ENCODE results near the gene PCNT.
"Not testable (repeated sequence)": the region's sequence is repeated elsewhere in the genome, so short reads cannot be mapped to it uniquely, and the experiment has no call there.

The PCNT gene

DNA sequence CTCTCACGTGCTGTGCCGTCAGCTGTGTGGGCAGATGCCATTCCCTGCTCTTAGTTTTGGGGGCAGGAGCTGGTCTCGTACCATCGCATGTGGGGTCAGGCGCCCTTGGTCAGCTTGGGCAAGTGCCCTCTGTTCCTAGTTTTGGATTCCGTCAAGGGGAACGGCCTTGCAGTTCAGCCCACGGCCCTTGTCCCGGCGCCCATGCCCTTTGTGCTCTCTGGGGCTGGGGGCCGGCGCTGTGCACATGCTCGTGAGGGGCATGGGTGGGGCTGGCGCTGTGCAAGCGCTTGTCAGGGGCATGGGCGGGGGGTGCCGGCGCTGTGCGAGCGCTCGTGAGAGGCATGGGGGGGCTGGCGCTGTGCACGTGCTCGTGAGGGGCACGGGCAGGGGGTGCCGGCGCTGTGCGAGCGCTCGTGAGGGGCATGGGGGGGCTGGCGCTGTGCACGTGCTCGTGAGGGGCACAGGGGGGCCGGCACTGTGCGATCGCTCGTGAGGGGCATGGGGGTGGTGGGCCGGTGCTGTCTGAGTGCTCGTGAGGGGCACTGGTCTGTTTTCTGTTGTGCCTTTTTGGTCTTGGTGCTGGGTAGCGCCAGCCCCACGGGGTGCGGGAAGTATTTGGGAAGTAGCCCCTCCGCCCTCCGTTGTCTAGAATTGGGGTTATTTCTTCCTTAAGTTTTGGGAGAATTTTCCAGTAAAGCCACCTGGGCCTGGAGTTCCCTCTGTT, 105.2 kb downstream of the PCNT start:
- peaks cover 27% of the 10 kb centered on the region for H3K36me3 Mint-ChIP-seq (ENCODE audit: low read depth)
- H3K4me1 Mint-ChIP-seq: peaks cover 9% of the 10 kb centered on the region
- no peak overlapping the region for H3K27ac Mint-ChIP-seq
- no peaks in the 10 kb centered on the region for H3K9me3 Mint-ChIP-seq
- no peaks in the 10 kb centered on the region for H3K27me3 Mint-ChIP-seq (ENCODE audit: low read depth)
- H3K4me3 Mint-ChIP-seq: no peak overlapping the region
- TF ChIP-seq, protein P1, sequence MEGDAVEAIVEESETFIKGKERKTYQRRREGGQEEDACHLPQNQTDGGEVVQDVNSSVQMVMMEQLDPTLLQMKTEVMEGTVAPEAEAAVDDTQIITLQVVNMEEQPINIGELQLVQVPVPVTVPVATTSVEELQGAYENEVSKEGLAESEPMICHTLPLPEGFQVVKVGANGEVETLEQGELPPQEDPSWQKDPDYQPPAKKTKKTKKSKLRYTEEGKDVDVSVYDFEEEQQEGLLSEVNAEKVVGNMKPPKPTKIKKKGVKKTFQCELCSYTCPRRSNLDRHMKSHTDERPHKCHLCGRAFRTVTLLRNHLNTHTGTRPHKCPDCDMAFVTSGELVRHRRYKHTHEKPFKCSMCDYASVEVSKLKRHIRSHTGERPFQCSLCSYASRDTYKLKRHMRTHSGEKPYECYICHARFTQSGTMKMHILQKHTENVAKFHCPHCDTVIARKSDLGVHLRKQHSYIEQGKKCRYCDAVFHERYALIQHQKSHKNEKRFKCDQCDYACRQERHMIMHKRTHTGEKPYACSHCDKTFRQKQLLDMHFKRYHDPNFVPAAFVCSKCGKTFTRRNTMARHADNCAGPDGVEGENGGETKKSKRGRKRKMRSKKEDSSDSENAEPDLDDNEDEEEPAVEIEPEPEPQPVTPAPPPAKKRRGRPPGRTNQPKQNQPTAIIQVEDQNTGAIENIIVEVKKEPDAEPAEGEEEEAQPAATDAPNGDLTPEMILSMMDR (IDR thresholded peaks at IDR 0.05; ENCODE audit: unreplicated experiment in 3 of 3): no peak

GRCh38 chr21:46429754-46430681, 106.1 kb downstream of the PCNT start:
- H3K27ac Mint-ChIP-seq: no peak overlapping the region
- H3K4me3 Mint-ChIP-seq: no peak overlapping the region
- peaks cover 29% of the 10 kb centered on the region for H3K36me3 Mint-ChIP-seq (ENCODE audit: low read depth)
- H3K4me1 Mint-ChIP-seq: peaks cover 5% of the 10 kb centered on the region
- no peaks in the 10 kb centered on the region for H3K9me3 Mint-ChIP-seq
- TF ChIP-seq, protein P1 (IDR thresholded peaks at IDR 0.05; ENCODE audit: unreplicated experiment in 3 of 3): no peak
- no peaks in the 10 kb centered on the region for H3K27me3 Mint-ChIP-seq (ENCODE audit: low read depth)

DNA sequence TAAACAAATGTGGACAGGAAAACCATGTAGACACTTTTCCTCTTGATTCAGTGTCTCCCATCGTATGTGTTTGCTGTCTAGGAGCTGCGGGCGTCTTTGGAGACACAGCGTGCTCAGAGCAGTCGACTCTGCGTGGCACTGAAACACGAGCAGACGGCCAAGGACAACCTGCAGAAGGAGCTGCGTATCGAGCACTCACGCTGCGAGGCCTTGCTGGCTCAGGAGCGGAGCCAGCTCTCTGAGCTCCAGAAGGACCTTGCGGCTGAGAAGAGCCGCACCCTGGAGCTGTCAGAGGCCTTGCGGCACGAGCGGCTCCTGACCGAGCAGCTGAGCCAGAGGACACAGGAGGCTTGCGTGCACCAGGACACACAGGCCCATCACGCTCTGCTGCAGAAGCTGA, 107.5 kb downstream of the PCNT start:
- H3K36me3 Mint-ChIP-seq (ENCODE audit: low read depth): peaks cover 38% of the 10 kb centered on the region
- TF ChIP-seq, protein P1 (IDR thresholded peaks at IDR 0.05; ENCODE audit: unreplicated experiment in 3 of 3): no peak
- H3K4me1 Mint-ChIP-seq: peaks cover 3% of the 10 kb centered on the region
- H3K4me3 Mint-ChIP-seq: no peak overlapping the region
- H3K9me3 Mint-ChIP-seq: no peaks in the 10 kb centered on the region
- no peak overlapping the region for H3K27ac Mint-ChIP-seq
- no peaks in the 10 kb centered on the region for H3K27me3 Mint-ChIP-seq (ENCODE audit: low read depth)

DNA sequence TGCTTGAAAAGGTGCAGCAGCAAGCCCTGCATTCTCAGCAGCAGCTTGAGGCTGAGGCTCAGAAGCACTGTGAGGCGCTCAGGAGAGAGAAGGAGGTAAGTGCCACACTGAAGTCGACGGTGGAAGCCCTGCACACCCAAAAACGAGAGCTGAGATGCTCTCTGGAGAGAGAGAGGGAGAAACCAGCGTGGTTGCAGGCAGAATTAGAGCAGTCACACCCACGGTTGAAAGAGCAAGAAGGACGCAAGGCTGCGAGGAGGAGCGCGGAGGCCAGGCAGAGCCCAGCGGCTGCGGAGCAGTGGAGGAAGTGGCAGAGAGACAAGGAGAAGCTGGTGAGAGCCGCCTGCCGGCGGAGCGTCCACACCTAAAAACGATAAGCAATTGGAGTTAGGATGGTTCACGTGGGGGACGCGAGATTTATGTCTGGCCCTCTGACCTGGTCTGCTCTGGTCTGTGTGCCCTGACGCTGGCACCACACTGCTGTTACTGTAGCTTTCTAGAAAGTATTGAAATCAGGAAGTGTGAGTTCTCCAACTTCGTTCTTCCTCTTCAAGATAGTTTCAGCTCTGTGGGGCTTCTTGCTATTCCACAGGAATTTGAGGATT, 108.0 kb downstream of the PCNT start:
- peaks cover 3% of the 10 kb centered on the region for H3K4me1 Mint-ChIP-seq
- no peaks in the 10 kb centered on the region for H3K27me3 Mint-ChIP-seq (ENCODE audit: low read depth)
- no peaks in the 10 kb centered on the region for H3K9me3 Mint-ChIP-seq
- H3K36me3 Mint-ChIP-seq (ENCODE audit: low read depth): peaks cover 39% of the 10 kb centered on the region
- H3K4me3 Mint-ChIP-seq: no peak overlapping the region
- no peak overlapping the region for H3K27ac Mint-ChIP-seq
- TF ChIP-seq, protein P1 (IDR thresholded peaks at IDR 0.05; ENCODE audit: unreplicated experiment in 3 of 3): no peak

GRCh38 chr21:46433116-46433515, 109.2 kb downstream of the PCNT start:
- not testable (repeated sequence) for H3K4me1 Mint-ChIP-seq; H3K4me3 Mint-ChIP-seq; H3K27me3 Mint-ChIP-seq (ENCODE audit: low read depth); H3K27ac Mint-ChIP-seq; H3K9me3 Mint-ChIP-seq
- H3K36me3 Mint-ChIP-seq (ENCODE audit: low read depth): peaks cover 46% of the 10 kb centered on the region

DNA sequence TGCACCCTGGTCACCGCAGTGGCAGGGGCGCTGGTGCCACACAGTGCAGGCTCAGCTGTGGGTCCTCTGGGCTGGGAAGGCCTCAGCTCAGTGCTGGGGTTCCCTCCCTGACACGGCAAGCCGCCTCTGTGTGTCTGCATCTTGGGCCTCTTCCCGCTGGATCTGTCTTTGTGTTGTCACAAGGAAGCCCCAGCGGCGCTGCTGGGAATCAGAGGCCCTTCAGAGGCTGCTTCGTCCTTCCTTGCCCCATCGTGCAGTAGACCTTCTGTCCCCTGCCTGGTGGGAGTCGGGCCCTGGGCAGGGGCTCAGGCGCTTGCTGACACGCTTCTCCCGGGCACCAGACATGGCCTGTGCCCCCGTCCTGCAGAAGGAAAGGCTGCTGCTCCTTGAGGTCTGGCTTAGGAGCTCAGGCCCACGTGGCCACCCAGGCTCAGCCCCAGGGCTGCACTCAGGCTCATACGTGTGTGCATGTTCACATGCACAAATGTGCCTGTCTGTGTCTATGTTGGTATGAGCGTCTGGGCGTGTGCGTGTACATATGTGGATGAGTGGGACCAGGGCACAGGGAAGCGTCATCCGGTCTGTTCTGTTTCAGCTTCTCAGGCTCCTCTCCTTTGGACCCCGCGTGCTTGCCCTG, 110.5 kb downstream of the PCNT start:
- Mint-ChIP-seq H3K9me3 (no peaks in the 10 kb centered on the region), H3K4me3 (no peak overlapping the region), H3K27ac (no peak overlapping the region), H3K27me3 (ENCODE audit: low read depth) (no peaks in the 10 kb centered on the region), H3K36me3 (ENCODE audit: low read depth) (peaks cover 56% of the 10 kb centered on the region), H3K4me1 (no peaks in the 10 kb centered on the region)
- TF ChIP-seq, protein P1 (IDR thresholded peaks at IDR 0.05; ENCODE audit: unreplicated experiment in 3 of 3): no peak
